Fibroblast of mammary gland (primary cell): ENCODE measurements around the gene NECAP2.

Experiments used
- DNase-seq: peaks from one replicate; pipeline ENCODE4 v3.0.0-alpha.2; 2010; ENCODE audit warnings: low read depth
- H3K4me3 ChIP-seq: 2 replicates; pipeline ENCODE4 v1.5.1; 2011; ENCODE audit warnings: low read depth, mild to moderate bottlenecking, low read length, moderate library complexity; ENCODE audit not compliant: control insufficient read depth
- TF ChIP-seq, protein P1 (sequence below): conservative IDR thresholded peaks from 2 replicates; pipeline ENCODE4 v1.5.1; 2011; ENCODE audit warnings: low read depth, low read length, inconsistent platforms; ENCODE audit not compliant: control insufficient read depth, insufficient read depth

NECAP2 gene

DNA sequence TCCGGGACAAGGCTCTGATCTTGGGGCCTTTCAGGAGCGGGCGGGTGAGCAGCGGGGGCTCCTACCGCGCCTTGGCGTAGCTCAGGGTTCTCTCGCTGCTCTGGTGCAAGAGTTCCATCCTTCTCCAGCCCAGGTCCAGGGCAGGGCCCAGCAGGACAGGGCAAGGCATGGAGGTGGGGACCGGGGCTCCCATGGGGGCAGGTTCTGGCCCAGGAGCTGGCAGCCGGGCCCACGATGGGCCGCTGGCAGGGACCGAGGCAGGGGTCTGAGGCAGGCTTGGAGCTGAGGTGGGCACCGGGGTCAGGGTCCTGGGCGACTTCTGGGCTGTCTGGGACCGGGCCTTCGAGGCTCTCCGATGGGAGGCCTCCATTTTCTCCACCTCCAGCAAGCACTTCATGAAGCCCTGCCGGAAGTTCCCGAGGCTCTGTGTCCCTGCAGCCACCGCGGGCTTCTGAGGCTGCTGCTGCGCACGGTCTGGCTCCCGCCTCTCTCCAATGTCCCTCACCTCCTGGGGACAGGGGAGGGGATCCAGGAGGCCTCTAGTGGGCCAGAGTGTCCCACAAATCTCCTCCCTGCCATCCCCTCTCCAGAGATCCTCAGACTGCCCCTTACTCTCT lies 30.9 kb upstream of the NECAP2 start:
- TF ChIP-seq, protein P1, sequence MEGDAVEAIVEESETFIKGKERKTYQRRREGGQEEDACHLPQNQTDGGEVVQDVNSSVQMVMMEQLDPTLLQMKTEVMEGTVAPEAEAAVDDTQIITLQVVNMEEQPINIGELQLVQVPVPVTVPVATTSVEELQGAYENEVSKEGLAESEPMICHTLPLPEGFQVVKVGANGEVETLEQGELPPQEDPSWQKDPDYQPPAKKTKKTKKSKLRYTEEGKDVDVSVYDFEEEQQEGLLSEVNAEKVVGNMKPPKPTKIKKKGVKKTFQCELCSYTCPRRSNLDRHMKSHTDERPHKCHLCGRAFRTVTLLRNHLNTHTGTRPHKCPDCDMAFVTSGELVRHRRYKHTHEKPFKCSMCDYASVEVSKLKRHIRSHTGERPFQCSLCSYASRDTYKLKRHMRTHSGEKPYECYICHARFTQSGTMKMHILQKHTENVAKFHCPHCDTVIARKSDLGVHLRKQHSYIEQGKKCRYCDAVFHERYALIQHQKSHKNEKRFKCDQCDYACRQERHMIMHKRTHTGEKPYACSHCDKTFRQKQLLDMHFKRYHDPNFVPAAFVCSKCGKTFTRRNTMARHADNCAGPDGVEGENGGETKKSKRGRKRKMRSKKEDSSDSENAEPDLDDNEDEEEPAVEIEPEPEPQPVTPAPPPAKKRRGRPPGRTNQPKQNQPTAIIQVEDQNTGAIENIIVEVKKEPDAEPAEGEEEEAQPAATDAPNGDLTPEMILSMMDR, result no peak

DNA sequence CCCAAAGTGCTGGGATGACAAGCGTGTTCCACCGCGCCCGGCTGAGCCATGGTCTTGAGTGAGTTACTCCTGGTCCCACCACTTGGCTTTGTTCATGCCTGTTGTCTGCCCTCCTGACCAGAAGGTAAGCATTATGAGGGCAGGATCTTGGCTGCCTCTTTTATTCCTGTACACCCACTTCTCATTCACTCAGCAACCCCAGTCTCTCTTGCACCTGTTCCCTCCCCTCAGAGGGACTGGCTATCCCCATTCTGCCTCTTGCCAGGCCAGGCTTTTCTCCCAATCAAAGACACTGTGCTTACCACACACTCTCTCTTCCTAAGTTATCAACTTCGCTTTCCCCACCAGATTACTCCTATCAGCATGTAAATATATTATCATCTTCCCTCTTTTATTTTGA lies 29.7 kb upstream of the NECAP2 start:
- TF ChIP-seq, protein P1, result no peak
- no peak overlapping the region for H3K4me3 ChIP-seq
- no peak for DNase-seq

More for the DNA sequence above, 30.9 kb upstream of the NECAP2 start:
- H3K4me3 ChIP-seq, result no peak overlapping the region
- DNase-seq, result no peak

DNA sequence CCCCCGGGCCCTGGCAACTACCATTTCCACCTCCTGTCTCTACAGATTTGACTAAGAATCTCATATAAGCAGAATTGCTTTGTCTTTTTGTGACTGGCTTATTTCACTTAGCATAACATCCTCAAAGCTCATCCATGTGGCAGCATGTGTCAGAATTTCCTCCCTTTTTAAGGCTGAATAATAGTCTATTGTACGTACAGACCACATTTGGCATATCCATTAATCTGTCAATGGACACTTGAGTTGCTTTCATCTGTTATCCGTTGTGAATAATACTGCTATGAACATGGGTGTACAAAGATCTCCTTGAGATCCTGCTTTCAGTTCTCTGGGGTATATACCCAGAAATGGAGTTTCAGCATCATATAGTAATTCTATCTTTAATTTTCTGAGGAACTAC lies 27.3 kb upstream of the NECAP2 start:
- no peak overlapping the region for H3K4me3 ChIP-seq
- TF ChIP-seq, protein P1, result no peak
- no peak for DNase-seq

DNA sequence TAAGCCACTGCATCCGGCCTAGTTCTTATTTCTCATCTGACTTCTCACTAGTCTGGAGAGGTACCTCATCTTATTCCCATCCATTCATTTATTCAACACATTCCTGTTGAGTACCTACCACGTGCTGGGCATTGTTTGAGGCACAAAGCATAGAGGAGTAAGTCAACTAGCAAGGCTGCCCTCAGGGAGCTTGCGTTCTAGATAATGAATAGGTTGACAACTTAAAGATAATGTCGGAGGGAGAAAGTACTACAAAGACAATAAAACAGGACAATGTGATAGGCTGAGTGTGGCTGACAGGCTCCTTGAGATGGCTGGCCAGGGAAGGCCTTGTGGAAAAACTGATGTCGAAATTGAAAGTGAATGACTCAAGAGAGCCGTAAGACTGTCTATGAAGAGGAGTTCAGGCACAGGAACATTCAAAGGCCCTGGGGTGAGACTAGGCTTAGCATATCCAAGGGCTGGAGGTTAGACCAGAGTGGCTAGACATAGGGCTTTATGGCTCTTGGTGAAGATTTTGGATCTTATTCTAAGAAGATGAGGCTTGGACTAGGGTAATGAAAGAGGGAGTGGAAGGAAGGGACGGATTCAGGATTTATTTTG lies 21.6 kb upstream of the NECAP2 start:
- TF ChIP-seq, protein P1, result no peak
- no peak overlapping the region for H3K4me3 ChIP-seq
- DNase-seq, result peak; percentile 24

DNA sequence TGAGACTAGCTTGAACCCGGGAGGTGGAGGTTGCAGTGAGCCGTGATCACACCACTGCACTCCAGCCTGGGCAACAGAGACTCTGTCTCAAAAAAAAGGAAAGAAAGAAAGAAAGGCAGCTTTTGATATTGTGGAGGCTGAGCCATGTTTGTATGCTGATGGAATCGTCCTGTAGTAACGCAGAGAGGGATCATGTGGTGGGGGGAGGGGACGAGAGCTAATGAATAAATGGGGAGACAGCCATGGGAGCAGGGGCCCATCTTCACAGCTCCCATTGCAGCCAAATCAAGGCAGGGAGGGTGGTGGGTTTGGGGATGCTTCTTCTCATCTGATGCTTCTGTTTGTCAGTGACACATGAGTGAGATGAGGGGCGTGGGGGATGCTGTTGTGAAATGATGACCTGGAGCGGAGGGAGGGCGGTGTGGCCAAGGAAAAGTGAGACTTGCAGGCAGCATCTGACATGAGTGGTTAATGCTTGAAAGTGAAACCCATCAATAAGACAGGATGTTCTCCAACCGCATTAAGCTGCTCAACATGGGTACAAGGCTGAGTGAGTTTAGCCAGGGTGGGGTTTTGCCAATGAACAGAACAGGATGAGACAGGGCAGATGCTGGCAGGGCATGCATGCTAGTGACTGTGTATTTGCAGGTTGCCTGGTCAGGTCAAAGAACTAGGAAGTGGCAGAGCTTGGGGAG lies 20.0 kb upstream of the NECAP2 start:
- DNase-seq, result no peak
- no peak overlapping the region for H3K4me3 ChIP-seq
- TF ChIP-seq, protein P1, result no peak

DNA sequence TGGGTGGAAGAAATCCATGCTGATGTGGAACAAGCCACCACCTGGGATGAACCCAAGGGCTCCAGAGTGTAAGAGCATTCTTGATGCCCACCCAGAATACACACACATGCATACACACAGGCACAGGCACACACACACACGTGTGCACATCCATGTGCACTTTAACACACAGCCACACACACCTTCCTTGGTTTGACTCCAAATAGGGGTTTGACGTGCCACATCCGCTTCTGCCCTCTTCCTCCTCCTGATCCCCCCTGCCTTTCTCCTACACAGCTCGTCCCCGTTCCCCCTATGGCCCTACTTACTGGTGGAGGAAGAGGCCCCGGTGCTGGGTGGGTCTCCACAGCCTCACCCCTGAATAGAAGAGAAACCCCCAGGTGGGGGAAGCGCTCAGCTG lies 19.3 kb upstream of the NECAP2 start:
- TF ChIP-seq, protein P1, result no peak
- no peak for DNase-seq
- H3K4me3 ChIP-seq, result no peak overlapping the region
